ENCODE measurements around the gene MOG. TPM values are rescaled to one million over a fixed set of nuclear protein-coding genes. Genes with fewer than 3 reads are reported as not detected.
A peak's percentile ranks its signal among the peaks of the same experiment; 100 is the strongest.
"Not testable (repeated sequence)": the region's sequence is repeated elsewhere in the genome, so short reads cannot be mapped to it uniquely, and the experiment has no call there.

MOG gene
- total RNA-seq, 2 donors from 2014 or later = not detected

- intact Hi-C loops (cut with DNase I, micrococcal nuclease) = no loop called here
- no peak for DNase-seq
- ATAC-seq = no peak
Observed at GRCh38 chr6:29667158-29667557, 10.3 kb downstream of the MOG start.

- intact Hi-C loops (cut with DNase I, micrococcal nuclease) = no loop called here
- ATAC-seq (no peak), DNase-seq (no peak)
Observed at GRCh38 chr6:29671026-29671425, 14.1 kb downstream of the MOG start.

- DNase-seq; intact Hi-C loops (cut with DNase I, micrococcal nuclease); ATAC-seq: not testable (repeated sequence)
Observed at GRCh38 chr6:29672116-29672515, 15.2 kb downstream of the MOG start.

GRCh38 chr6:29673161-29673560 lies 16.3 kb downstream of the MOG start:
- ATAC-seq = no peak
- intact Hi-C loops (cut with DNase I, micrococcal nuclease) = no loop called here

GRCh38 chr6:29674008-29674407 lies 17.1 kb downstream of the MOG start:
- intact Hi-C loops (cut with DNase I, micrococcal nuclease) = no loop called here
- DNase-seq = no peak
- no peak for ATAC-seq

More at GRCh38 chr6:29673161-29673560, 16.3 kb downstream of the MOG start:
- no peak for DNase-seq

GRCh38 chr6:29675561-29675960 lies 18.7 kb downstream of the MOG start:
- DNase-seq = no peak
- ATAC-seq = no peak
- intact Hi-C loops (cut with DNase I, micrococcal nuclease) = no loop called here

- intact Hi-C loops (cut with DNase I, micrococcal nuclease) = no loop called here
- DNase-seq (no peak), ATAC-seq (no peak)
Observed at GRCh38 chr6:29676981-29677601, 20.2 kb downstream of the MOG start.

- DNase-seq (no peak), ATAC-seq (no peak)
- intact Hi-C loops (cut with DNase I, micrococcal nuclease) = no loop called here
Observed at GRCh38 chr6:29678114-29678513, 21.2 kb downstream of the MOG start.

GRCh38 chr6:29679962-29680361 lies 23.1 kb downstream of the MOG start:
- intact Hi-C loops (cut with DNase I, micrococcal nuclease) = no loop called here
- ATAC-seq (no peak), DNase-seq (no peak)

GRCh38 chr6:29680416-29680815 lies 23.5 kb downstream of the MOG start:
- DNase-seq (no peak), ATAC-seq (no peak)
- intact Hi-C loops (cut with DNase I, micrococcal nuclease) = no loop called here

GRCh38 chr6:29680904-29681303 lies 24.0 kb downstream of the MOG start, which contains the start of gene ZFP57:
TSS of gene ZFP57 (minus strand) at chr6:29681152. CDS start at chr6:29677003, 4,149 bp downstream.
- no peak for DNase-seq
- no peak for ATAC-seq
- intact Hi-C loops (cut with DNase I, micrococcal nuclease) = no loop called here

GRCh38 chr6:29681811-29682210 lies 24.9 kb downstream of the MOG start:
- intact Hi-C loops (cut with DNase I, micrococcal nuclease) = no loop called here
- DNase-seq (no peak), ATAC-seq (no peak)

GRCh38 chr6:29685718-29686326 lies 28.9 kb downstream of the MOG start:
- DNase-seq (no peak), ATAC-seq (no peak)
- intact Hi-C loops (cut with DNase I, micrococcal nuclease) = no loop called here

GRCh38 chr6:29694637-29695036 lies 37.7 kb downstream of the MOG start:
- intact Hi-C loops (cut with DNase I, micrococcal nuclease) = no loop called here
- ATAC-seq = no peak
- no peak for DNase-seq

- intact Hi-C loops (cut with DNase I, micrococcal nuclease) = no loop called here
- no peak for DNase-seq
- ATAC-seq = no peak
Observed at GRCh38 chr6:29696147-29697125, 39.5 kb downstream of the MOG start.

GRCh38 chr6:29702519-29703103 lies 45.7 kb downstream of the MOG start:
- intact Hi-C loops (cut with DNase I, micrococcal nuclease) = loop anchor here (10.0 kb wide), 1 partner anchor 132 kb away; no protein-coding TSS in a partner anchor
- ATAC-seq = peak; percentile 66

GRCh38 chr6:29705389-29706231 lies 48.7 kb downstream of the MOG start:
- intact Hi-C loops (cut with DNase I, micrococcal nuclease) = loop anchor here (10.0 kb wide), 1 partner anchor 129 kb away; no protein-coding TSS in a partner anchor
- DNase-seq (no peak), ATAC-seq (peak; percentile 81)

More at GRCh38 chr6:29702519-29703103, 45.7 kb downstream of the MOG start:
- DNase-seq = peak in 1 of 2 donors; percentile 78
